COLO668 (cell line): ENCODE data around the gene ITPR1.
"Not testable (repeated sequence)": the region's sequence is repeated elsewhere in the genome, so short reads cannot be mapped to it uniquely, and the experiment has no call there.

Experiments used
- DNase-seq: peaks from one replicate; lab custom pipeline; 2025; ENCODE audit not compliant: unreplicated experiment; lab: John Stamatoyannopoulos, UW

Gene ITPR1

GRCh38 chr3:4753073-4753691, 260.0 kb downstream of the ITPR1 start:
- DNase-seq: no peak

GRCh38 chr3:4754180-4755086, 261.3 kb downstream of the ITPR1 start:
- no peak for DNase-seq

- no peak for DNase-seq
Observed at GRCh38 chr3:4755566-4755965, 262.4 kb downstream of the ITPR1 start.

GRCh38 chr3:4756057-4756775, 263.1 kb downstream of the ITPR1 start:
- peak; percentile 1 for DNase-seq

GRCh38 chr3:4756855-4757574, 263.9 kb downstream of the ITPR1 start:
- DNase-seq: peak; percentile 37

- DNase-seq: no peak
Observed at GRCh38 chr3:4757575-4758248, 264.6 kb downstream of the ITPR1 start.

GRCh38 chr3:4758249-4758860, 265.2 kb downstream of the ITPR1 start:
- DNase-seq: no peak

- no peak for DNase-seq
Observed at GRCh38 chr3:4758957-4759656, 266.0 kb downstream of the ITPR1 start.

GRCh38 chr3:4759689-4760312, 266.7 kb downstream of the ITPR1 start:
- DNase-seq: no peak

- no peak for DNase-seq
Observed at GRCh38 chr3:4761759-4762158, 268.6 kb downstream of the ITPR1 start.

GRCh38 chr3:4762481-4763230, 269.5 kb downstream of the ITPR1 start:
- DNase-seq: not testable (repeated sequence)

- DNase-seq: no peak
Observed at GRCh38 chr3:4763604-4764247, 270.6 kb downstream of the ITPR1 start.

GRCh38 chr3:4765212-4765611, 272.1 kb downstream of the ITPR1 start:
- DNase-seq: no peak

GRCh38 chr3:4766263-4766662, 273.1 kb downstream of the ITPR1 start:
- DNase-seq: no peak

- no peak for DNase-seq
Observed at GRCh38 chr3:4766716-4767499, 273.8 kb downstream of the ITPR1 start.

- DNase-seq: no peak
Observed at GRCh38 chr3:4768021-4768420, 274.9 kb downstream of the ITPR1 start.

- DNase-seq: no peak
Observed at GRCh38 chr3:4768521-4768920, 275.4 kb downstream of the ITPR1 start.
